Erythroblast (primary cell): ENCODE measurements around the gene SLC45A2.

Source experiments
- GATA1 ChIP-seq: IDR thresholded peaks from 2 replicates; pipeline ENCODE4 v1.6.1; 2011; ENCODE audit warnings: low read depth, mild to moderate bottlenecking, control low read depth, low read length, moderate library complexity
- POLR2A ChIP-seq: IDR thresholded peaks from 2 replicates; pipeline ENCODE4 v1.6.1; 2011; ENCODE audit warnings: mild to moderate bottlenecking, low read length

DNA sequence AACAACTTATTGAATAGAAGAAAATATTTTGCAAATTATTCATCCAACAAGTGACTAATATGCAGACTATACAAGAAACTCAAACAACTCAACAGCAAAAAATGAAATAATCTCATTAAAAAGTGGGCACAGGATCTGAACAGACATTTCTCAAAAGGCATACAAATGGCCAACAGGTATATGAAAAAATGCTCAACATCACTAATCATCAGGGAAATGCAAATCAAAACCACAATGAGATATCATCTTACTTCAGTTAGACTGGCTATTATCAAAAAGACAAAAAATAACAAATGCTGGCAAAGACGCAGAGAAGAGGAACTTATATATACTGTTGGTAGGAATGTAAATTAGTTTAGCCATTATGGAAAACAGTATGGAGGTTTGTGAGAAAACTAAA is 25.1 kb upstream of the SLC45A2 start:
- TF ChIP-seq POLR2A = no peak
- TF ChIP-seq GATA1 = no peak
